GM23338 (cell line): ENCODE measurements around the gene KLHDC8A. TPM values are rescaled to one million over a fixed set of nuclear protein-coding genes. Genes with fewer than 3 reads are reported as not detected.

ENCODE experiments used
- EZH2 ChIP-seq: fragments of 200-600 bp; sonication (generic); IDR thresholded peaks from one replicate; pipeline ENCODE4 v1.8.0; 2017; ENCODE audit warnings: antibody characterized with exemption, mild to moderate bottlenecking, low read depth; ENCODE audit not compliant: unreplicated experiment
- EZH2phosphoT487 ChIP-seq: fragments of 200-600 bp; sonication (generic); IDR thresholded peaks from one replicate; pipeline ENCODE4 v1.8.1; 2018; ENCODE audit warnings: antibody characterized with exemption; ENCODE audit not compliant: unreplicated experiment
- JUNB ChIP-seq: IDR thresholded peaks from one replicate; pipeline ENCODE4 v1.6.1; 2016; ENCODE audit warnings: antibody characterized with exemption; ENCODE audit not compliant: unreplicated experiment
- POLR2AphosphoS5 ChIP-seq: IDR thresholded peaks from 2 replicates; pipeline ENCODE4 v1.6.1; 2016; ENCODE audit warnings: antibody characterized with exemption, low read depth
- polyA plus RNA-seq: library from polyadenylated mRNA; unstranded; fragments of >200 nt; fragmentation: Nextera tagmentation; extraction: Ambion mirVana; gene quantifications from 2 replicates; pipeline ENCODE4 v1.2.1, GENCODE V29; 2016
- total RNA-seq: library from RNA; depleted of rRNA; stranded (reverse); fragments of >200 nt; shearing (Covaris generic); gene quantifications from 2 replicates; pipeline ENCODE4 v1.2.3, GENCODE V29; 2014
- TF ChIP-seq, protein P1 (sequence below): fragments of 250-450 bp; sonication (Bioruptor Pico); IDR thresholded peaks from 2 replicates; pipeline ENCODE4 v1.5.0; 2020; ENCODE audit warnings: mild to moderate bottlenecking, moderate library complexity
- TF ChIP-seq, protein P2 (sequence below), 2 experiments: fragments of 200-600 bp in 1 of 2; sonication (generic) in 1 of 2; conservative IDR thresholded peaks; 2 replicates each; pipeline versions ENCODE4 v1.5.1 to v1.6.1; 2016 to 2017; ENCODE audit warnings: antibody characterized with exemption in 2 of 2, low read depth in 2 of 2, mild to moderate bottlenecking in 2 of 2, moderate library complexity in 1 of 2
- TF ChIP-seq, protein P3 (sequence below): IDR thresholded peaks from 2 replicates; pipeline ENCODE4 v1.6.1; 2016; ENCODE audit warnings: antibody characterized with exemption

KLHDC8A gene
- total and polyA plus RNA-seq, 2 experiments from 2014 or later: 1.7 to 2.8 TPM

DNA sequence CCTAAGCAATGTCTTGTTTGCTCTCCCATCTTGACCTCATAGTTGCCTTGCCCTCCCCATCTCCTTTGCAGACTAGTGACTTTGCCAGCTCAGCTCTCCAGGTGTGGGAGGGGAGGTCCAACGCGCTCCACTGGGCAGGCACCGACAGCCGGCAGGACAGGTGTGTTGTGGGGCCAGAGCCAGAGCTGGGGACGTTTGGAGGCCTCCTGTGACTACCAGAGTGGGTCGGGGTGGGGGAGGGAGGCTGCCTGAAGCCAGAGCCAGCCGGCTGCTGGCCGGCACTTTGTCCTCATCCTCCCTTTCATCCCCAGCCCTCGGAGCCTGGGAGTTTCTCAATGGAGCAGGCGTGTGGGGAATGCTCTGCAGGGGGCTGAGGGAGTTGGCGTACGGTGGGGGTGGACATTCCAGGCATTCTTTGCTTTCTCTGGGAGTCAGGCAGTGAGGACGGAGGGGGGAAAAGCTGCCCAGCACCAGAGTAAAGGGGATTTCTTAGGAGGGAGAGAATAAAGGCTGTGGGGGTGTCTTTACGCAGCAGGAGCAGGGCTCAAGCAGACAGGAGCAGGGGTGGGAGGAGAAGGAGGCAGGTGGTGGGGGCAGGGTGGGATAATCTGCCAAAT lies 55.4 kb downstream of the KLHDC8A start (continued):
- TF ChIP-seq, protein P1, sequence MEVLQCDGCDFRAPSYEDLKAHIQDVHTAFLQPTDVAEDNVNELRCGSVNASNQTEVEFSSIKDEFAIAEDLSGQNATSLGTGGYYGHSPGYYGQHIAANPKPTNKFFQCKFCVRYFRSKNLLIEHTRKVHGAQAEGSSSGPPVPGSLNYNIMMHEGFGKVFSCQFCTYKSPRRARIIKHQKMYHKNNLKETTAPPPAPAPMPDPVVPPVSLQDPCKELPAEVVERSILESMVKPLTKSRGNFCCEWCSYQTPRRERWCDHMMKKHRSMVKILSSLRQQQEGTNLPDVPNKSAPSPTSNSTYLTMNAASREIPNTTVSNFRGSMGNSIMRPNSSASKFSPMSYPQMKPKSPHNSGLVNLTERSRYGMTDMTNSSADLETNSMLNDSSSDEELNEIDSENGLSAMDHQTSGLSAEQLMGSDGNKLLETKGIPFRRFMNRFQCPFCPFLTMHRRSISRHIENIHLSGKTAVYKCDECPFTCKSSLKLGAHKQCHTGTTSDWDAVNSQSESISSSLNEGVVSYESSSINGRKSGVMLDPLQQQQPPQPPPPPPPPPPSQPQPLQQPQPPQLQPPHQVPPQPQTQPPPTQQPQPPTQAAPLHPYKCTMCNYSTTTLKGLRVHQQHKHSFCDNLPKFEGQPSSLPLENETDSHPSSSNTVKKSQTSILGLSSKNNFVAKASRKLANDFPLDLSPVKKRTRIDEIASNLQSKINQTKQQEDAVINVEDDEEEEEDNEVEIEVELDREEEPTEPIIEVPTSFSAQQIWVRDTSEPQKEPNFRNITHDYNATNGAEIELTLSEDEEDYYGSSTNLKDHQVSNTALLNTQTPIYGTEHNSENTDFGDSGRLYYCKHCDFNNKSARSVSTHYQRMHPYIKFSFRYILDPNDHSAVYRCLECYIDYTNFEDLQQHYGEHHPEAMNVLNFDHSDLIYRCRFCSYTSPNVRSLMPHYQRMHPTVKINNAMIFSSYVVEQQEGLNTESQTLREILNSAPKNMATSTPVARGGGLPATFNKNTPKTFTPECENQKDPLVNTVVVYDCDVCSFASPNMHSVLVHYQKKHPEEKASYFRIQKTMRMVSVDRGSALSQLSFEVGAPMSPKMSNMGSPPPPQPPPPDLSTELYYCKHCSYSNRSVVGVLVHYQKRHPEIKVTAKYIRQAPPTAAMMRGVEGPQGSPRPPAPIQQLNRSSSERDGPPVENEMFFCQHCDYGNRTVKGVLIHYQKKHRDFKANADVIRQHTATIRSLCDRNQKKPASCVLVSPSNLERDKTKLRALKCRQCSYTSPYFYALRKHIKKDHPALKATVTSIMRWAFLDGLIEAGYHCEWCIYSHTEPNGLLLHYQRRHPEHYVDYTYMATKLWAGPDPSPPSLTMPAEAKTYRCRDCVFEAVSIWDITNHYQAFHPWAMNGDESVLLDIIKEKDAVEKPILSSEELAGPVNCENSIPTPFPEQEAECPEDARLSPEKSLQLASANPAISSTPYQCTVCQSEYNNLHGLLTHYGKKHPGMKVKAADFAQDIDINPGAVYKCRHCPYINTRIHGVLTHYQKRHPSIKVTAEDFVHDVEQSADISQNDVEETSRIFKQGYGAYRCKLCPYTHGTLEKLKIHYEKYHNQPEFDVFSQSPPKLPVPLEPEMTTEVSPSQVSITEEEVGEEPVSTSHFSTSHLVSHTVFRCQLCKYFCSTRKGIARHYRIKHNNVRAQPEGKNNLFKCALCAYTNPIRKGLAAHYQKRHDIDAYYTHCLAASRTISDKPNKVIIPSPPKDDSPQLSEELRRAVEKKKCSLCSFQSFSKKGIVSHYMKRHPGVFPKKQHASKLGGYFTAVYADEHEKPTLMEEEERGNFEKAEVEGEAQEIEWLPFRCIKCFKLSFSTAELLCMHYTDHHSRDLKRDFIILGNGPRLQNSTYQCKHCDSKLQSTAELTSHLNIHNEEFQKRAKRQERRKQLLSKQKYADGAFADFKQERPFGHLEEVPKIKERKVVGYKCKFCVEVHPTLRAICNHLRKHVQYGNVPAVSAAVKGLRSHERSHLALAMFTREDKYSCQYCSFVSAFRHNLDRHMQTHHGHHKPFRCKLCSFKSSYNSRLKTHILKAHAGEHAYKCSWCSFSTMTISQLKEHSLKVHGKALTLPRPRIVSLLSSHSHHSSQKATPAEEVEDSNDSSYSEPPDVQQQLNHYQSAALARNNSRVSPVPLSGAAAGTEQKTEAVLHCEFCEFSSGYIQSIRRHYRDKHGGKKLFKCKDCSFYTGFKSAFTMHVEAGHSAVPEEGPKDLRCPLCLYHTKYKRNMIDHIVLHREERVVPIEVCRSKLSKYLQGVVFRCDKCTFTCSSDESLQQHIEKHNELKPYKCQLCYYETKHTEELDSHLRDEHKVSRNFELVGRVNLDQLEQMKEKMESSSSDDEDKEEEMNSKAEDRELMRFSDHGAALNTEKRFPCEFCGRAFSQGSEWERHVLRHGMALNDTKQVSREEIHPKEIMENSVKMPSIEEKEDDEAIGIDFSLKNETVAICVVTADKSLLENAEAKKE (CRISPR knock-in tag): no peak
- TF ChIP-seq, protein P2, sequence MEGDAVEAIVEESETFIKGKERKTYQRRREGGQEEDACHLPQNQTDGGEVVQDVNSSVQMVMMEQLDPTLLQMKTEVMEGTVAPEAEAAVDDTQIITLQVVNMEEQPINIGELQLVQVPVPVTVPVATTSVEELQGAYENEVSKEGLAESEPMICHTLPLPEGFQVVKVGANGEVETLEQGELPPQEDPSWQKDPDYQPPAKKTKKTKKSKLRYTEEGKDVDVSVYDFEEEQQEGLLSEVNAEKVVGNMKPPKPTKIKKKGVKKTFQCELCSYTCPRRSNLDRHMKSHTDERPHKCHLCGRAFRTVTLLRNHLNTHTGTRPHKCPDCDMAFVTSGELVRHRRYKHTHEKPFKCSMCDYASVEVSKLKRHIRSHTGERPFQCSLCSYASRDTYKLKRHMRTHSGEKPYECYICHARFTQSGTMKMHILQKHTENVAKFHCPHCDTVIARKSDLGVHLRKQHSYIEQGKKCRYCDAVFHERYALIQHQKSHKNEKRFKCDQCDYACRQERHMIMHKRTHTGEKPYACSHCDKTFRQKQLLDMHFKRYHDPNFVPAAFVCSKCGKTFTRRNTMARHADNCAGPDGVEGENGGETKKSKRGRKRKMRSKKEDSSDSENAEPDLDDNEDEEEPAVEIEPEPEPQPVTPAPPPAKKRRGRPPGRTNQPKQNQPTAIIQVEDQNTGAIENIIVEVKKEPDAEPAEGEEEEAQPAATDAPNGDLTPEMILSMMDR (conservative IDR thresholded peaks at IDR 0.05; ENCODE audit: low read depth in 2 of 2): no peak
- TF ChIP-seq JUNB: no peak
- TF ChIP-seq, protein P3, sequence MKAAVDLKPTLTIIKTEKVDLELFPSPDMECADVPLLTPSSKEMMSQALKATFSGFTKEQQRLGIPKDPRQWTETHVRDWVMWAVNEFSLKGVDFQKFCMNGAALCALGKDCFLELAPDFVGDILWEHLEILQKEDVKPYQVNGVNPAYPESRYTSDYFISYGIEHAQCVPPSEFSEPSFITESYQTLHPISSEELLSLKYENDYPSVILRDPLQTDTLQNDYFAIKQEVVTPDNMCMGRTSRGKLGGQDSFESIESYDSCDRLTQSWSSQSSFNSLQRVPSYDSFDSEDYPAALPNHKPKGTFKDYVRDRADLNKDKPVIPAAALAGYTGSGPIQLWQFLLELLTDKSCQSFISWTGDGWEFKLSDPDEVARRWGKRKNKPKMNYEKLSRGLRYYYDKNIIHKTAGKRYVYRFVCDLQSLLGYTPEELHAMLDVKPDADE: no peak; the same call in 1 of the 2 replicates
- TF ChIP-seq EZH2: no peak
- TF ChIP-seq POLR2AphosphoS5: peak; percentile 80
- TF ChIP-seq EZH2phosphoT487: no peak
